HG03575 (cell line): ENCODE data around the gene DGKZ.

Experiments
- ATAC-seq: cut with Tn5 transposase; IDR thresholded peaks from one replicate; pipeline ENCODE4 v1.9.1; 2021; ENCODE audit not compliant: unreplicated experiment, insufficient number of reproducible peaks, low FRiP score; ENCODE audit errors: extremely low read depth

The DGKZ gene

GRCh38 chr11:46387456-46387855 lies 40.2 kb downstream of the DGKZ start:
- no peak for ATAC-seq

- no peak for ATAC-seq
Measured at GRCh38 chr11:46387919-46388618, 40.8 kb downstream of the DGKZ start.

- ATAC-seq, result no peak
Measured at GRCh38 chr11:46388619-46389449, 41.6 kb downstream of the DGKZ start.

GRCh38 chr11:46389450-46390330 lies 42.4 kb downstream of the DGKZ start:
- no peak for ATAC-seq

- no peak for ATAC-seq
Measured at GRCh38 chr11:46390331-46391171, 43.3 kb downstream of the DGKZ start.

- ATAC-seq, result no peak
Measured at GRCh38 chr11:46391186-46391577, 43.9 kb downstream of the DGKZ start.

- no peak for ATAC-seq
Measured at GRCh38 chr11:46391578-46392420, 44.5 kb downstream of the DGKZ start, which contains the start of gene CHRM4. Gene CHRM4 (minus strand): TSS chr11:46391776. CDS start chr11:46386557, 5,219 bp downstream.

- ATAC-seq, result no peak
Measured at GRCh38 chr11:46392421-46393230, 45.4 kb downstream of the DGKZ start.

GRCh38 chr11:46393231-46393616 lies 46.0 kb downstream of the DGKZ start:
- no peak for ATAC-seq

- no peak for ATAC-seq
Measured at GRCh38 chr11:46393759-46394158, 46.5 kb downstream of the DGKZ start.

GRCh38 chr11:46397526-46397925 lies 50.3 kb downstream of the DGKZ start:
- ATAC-seq, result no peak

GRCh38 chr11:46402957-46403902 lies 56.0 kb downstream of the DGKZ start:
- ATAC-seq, result no peak

GRCh38 chr11:46404476-46405017 lies 57.3 kb downstream of the DGKZ start:
- no peak for ATAC-seq

- ATAC-seq, result no peak
Measured at GRCh38 chr11:46407635-46408034, 60.4 kb downstream of the DGKZ start.

- ATAC-seq, result no peak
Measured at GRCh38 chr11:46408407-46408986, 61.2 kb downstream of the DGKZ start.
